Stimulated activated effector memory CD8-positive, alpha-beta T cell treated with anti-CD3 and anti-CD28 coated beads, Interleukin-12 subunit alpha, Interleukin-12 subunit beta, amount 100 ng/mL, for 72 hours (primary cell): ENCODE measurements around the gene ITPR3.

Experiments used
- ATAC-seq: fragments of 150-1000 bp; cut with Tn5 transposase; 2 replicates; pipeline ENCODE4 v1.10.0; 2021
- DNase-seq, 2 donors: peaks; one replicate each; pipeline ENCODE4 v3.0.0; 2021 to 2022; ENCODE audit warnings: low spot score in 2 of 2
- H3K27ac Mint-ChIP-seq: one replicate; pipeline ENCODE4 v1.8.0; 2022; ENCODE audit warnings: mild to moderate bottlenecking, mixed read lengths
- H3K36me3 Mint-ChIP-seq: one replicate; pipeline ENCODE4 v1.8.0; 2022; ENCODE audit warnings: mild to moderate bottlenecking, mixed read lengths
- H3K4me1 Mint-ChIP-seq: one replicate; pipeline ENCODE4 v1.8.0; 2022; ENCODE audit warnings: mixed read lengths
- H3K4me3 Mint-ChIP-seq: one replicate; pipeline ENCODE4 v1.8.0; 2022; ENCODE audit warnings: mild to moderate bottlenecking, mixed read lengths
- H3K9me3 Mint-ChIP-seq: one replicate; pipeline ENCODE4 v1.8.0; 2022; ENCODE audit warnings: mixed read lengths

The ITPR3 gene

DNA sequence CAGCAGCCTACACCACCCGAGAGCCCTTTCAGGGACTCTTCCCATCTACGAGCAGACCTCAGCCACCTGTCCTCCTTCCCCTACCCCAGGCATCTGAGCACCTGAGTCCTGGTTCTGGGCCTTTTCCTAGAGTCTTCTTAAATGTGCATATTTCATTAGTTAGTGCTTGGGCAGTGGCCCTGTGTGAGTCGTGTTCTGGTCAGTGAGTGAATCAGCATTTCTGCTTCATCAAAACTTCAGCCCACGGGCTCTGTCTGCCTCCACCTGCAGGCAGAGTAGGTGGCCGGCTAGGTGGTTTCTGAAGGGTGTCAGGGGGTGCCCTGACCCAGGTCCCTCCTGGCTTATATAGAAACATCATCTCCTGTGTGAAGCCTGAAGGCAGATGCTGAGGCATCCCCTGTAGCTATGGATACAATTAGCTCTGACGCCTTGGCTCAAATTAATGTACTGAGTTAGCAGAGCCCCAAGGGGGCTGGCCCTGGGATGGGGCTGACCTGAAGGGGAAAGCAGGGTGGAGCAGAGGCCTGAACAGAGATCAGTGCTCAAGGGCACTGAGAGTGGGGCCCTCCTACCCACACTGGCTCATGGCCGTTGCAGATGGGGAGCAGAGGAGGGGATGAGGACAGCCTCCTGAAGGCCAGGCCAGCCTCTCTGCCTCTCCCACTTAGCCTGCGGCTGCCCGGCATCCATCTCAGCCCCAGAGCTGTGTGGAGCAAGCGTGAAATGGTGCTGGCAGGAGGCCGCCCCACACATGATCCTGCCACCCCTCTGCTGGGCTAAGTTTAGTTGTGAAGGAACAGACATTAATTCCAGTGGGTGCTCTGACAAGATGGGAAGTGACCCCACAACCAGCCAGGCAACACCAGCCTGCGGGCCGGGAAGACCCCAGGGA lies 111.9 kb downstream of the ITPR3 start:
- H3K4me3 Mint-ChIP-seq = no peak overlapping the region
- no peaks in the 10 kb centered on the region for H3K4me1 Mint-ChIP-seq
- peak overlapping the region; percentile 33 for H3K27ac Mint-ChIP-seq
- H3K9me3 Mint-ChIP-seq = no peaks in the 10 kb centered on the region
- no peaks in the 10 kb centered on the region for H3K36me3 Mint-ChIP-seq
- DNase-seq = no peak
- ATAC-seq = no peak

- ATAC-seq (no peak), DNase-seq (no peak)
- H3K36me3 Mint-ChIP-seq = no peaks in the 10 kb centered on the region
- H3K4me1 Mint-ChIP-seq = no peaks in the 10 kb centered on the region
- no peaks in the 10 kb centered on the region for H3K9me3 Mint-ChIP-seq
- H3K4me3 Mint-ChIP-seq = no peak overlapping the region
- no peak overlapping the region for H3K27ac Mint-ChIP-seq
These were observed 112.5 kb downstream of the ITPR3 start for GRCh38 chr6:33733709-33734007.

- Mint-ChIP-seq H3K4me1 (no peaks in the 10 kb centered on the region), H3K9me3 (no peaks in the 10 kb centered on the region), H3K27ac (no peak overlapping the region), H3K4me3 (no peak overlapping the region), H3K36me3 (no peaks in the 10 kb centered on the region)
- ATAC-seq (no peak), DNase-seq (no peak)
These were observed 114.1 kb downstream of the ITPR3 start for GRCh38 chr6:33735216-33735615.

- no peaks in the 10 kb centered on the region for H3K9me3 Mint-ChIP-seq
- no peaks in the 10 kb centered on the region for H3K36me3 Mint-ChIP-seq
- ATAC-seq (no peak), DNase-seq (no peak)
- H3K4me3 Mint-ChIP-seq = no peak overlapping the region
- H3K4me1 Mint-ChIP-seq = no peaks in the 10 kb centered on the region
- peak overlapping the region; percentile 61 for H3K27ac Mint-ChIP-seq
These were observed 116.3 kb downstream of the ITPR3 start for GRCh38 chr6:33737267-33738026.

DNA sequence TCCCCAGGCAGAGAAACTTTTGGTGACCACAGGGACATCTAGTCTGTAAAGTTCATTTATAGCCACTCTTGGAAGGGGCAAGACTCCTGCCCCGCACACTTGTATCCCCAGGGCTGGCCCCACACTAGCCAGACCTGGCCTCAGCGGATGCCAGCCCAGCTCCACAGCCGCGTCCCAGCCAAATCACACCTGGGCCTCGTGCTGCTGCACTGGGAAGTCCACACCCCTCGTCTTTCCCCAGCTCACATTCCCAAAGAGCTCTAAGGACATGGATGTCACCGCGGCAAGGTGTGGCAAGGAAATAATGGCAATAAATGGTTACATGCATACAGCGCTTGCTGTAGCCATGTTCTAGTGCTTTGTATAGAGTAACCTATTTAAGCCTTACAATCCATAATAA lies 117.0 kb downstream of the ITPR3 start:
- DNase-seq (no peak), ATAC-seq (no peak)
- no peaks in the 10 kb centered on the region for H3K9me3 Mint-ChIP-seq
- H3K36me3 Mint-ChIP-seq = no peaks in the 10 kb centered on the region
- no peaks in the 10 kb centered on the region for H3K4me1 Mint-ChIP-seq
- H3K4me3 Mint-ChIP-seq = no peak overlapping the region
- H3K27ac Mint-ChIP-seq = peak overlapping the region; percentile 61

DNA sequence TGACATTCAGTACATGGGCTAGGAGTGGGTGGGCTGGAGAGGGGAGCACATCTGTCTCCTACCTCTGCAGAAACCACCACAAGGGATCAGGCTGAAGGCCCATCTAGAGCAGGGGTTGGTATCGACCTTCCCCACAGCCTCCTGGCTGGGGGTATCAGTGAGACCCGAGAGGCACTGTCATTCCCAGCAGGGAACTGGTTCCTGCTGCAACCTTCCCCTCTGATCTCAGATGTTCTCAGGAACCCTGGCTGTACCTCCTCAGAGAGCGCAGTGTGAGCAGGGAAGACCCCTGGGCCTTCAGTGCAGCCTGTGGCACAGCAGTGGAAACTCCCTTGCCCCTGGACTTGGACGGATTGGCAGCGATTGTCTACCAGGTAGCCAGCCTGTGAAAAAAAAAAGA lies 117.8 kb downstream of the ITPR3 start:
- H3K27ac Mint-ChIP-seq = no peak overlapping the region
- ATAC-seq = no peak
- H3K9me3 Mint-ChIP-seq = no peaks in the 10 kb centered on the region
- H3K4me1 Mint-ChIP-seq = no peaks in the 10 kb centered on the region
- DNase-seq = no peak
- H3K36me3 Mint-ChIP-seq = no peaks in the 10 kb centered on the region
- no peak overlapping the region for H3K4me3 Mint-ChIP-seq

DNA sequence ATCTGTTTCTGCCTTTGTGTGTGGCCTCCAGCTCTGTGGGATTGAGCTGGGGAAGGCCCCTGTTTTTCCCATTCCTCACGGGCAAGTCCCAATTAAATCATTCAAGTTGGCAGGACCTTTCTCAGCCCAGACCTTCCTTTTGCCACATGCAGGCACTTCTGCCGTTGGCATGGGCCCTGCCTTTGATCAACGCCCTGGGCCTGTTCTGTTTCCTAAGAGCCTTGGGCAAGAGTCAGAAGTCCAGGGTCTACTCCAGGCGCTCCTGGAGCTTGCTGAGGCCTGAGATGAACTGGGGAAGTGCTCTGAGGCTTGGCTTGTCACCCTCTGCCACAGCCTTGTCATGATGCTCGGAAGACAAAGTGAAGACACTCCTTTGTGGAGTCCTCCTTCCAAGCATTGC lies 118.4 kb downstream of the ITPR3 start:
- H3K4me3 Mint-ChIP-seq = no peak overlapping the region
- no peak for DNase-seq
- H3K9me3 Mint-ChIP-seq = no peaks in the 10 kb centered on the region
- no peak for ATAC-seq
- no peaks in the 10 kb centered on the region for H3K36me3 Mint-ChIP-seq
- peaks cover 6% of the 10 kb centered on the region for H3K4me1 Mint-ChIP-seq
- H3K27ac Mint-ChIP-seq = no peak overlapping the region

DNA sequence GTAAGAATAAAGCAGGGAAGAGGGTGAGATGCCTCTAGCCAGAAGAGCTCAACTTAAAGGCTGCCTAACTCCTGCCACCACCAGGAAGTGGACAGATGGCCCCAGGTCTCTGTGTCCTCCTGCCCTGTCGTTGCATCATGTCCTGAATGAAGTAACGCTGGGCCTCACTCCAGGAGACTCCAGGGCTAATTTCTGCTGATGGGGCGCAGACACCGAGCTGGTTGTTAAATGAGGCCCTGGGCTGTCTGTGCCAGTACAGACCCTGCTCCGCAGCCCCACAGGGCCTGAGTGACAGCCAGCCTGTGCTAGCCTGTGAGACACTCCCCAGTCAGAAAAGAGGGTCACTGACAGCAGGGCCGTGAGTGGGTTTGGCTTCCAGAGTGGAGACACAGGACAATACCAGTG lies 119.1 kb downstream of the ITPR3 start:
- Mint-ChIP-seq H3K4me3 (no peak overlapping the region), H3K36me3 (no peaks in the 10 kb centered on the region), H3K27ac (no peak overlapping the region), H3K9me3 (no peaks in the 10 kb centered on the region), H3K4me1 (peaks cover 6% of the 10 kb centered on the region)
- DNase-seq (no peak), ATAC-seq (no peak)

- no peak for DNase-seq
- H3K36me3 Mint-ChIP-seq = no peaks in the 10 kb centered on the region
- no peak overlapping the region for H3K4me3 Mint-ChIP-seq
- ATAC-seq = no peak
- H3K27ac Mint-ChIP-seq = no peak overlapping the region
- H3K9me3 Mint-ChIP-seq = no peaks in the 10 kb centered on the region
- peaks cover 6% of the 10 kb centered on the region for H3K4me1 Mint-ChIP-seq
These were observed 119.7 kb downstream of the ITPR3 start for GRCh38 chr6:33740794-33741193.

- DNase-seq = no peak
- no peak overlapping the region for H3K27ac Mint-ChIP-seq
- H3K4me1 Mint-ChIP-seq = peaks cover 6% of the 10 kb centered on the region
- H3K36me3 Mint-ChIP-seq = no peaks in the 10 kb centered on the region
- H3K9me3 Mint-ChIP-seq = no peaks in the 10 kb centered on the region
- ATAC-seq = no peak
- H3K4me3 Mint-ChIP-seq = no peak overlapping the region
These were observed 121.0 kb downstream of the ITPR3 start for GRCh38 chr6:33742092-33742491.

GRCh38 chr6:33742837-33743236 lies 121.7 kb downstream of the ITPR3 start:
- ATAC-seq (no peak), DNase-seq (no peak)
- H3K27ac Mint-ChIP-seq = peak overlapping the region; percentile 41
- no peaks in the 10 kb centered on the region for H3K36me3 Mint-ChIP-seq
- no peak overlapping the region for H3K4me3 Mint-ChIP-seq
- H3K9me3 Mint-ChIP-seq = no peaks in the 10 kb centered on the region
- peaks cover 6% of the 10 kb centered on the region for H3K4me1 Mint-ChIP-seq

DNA sequence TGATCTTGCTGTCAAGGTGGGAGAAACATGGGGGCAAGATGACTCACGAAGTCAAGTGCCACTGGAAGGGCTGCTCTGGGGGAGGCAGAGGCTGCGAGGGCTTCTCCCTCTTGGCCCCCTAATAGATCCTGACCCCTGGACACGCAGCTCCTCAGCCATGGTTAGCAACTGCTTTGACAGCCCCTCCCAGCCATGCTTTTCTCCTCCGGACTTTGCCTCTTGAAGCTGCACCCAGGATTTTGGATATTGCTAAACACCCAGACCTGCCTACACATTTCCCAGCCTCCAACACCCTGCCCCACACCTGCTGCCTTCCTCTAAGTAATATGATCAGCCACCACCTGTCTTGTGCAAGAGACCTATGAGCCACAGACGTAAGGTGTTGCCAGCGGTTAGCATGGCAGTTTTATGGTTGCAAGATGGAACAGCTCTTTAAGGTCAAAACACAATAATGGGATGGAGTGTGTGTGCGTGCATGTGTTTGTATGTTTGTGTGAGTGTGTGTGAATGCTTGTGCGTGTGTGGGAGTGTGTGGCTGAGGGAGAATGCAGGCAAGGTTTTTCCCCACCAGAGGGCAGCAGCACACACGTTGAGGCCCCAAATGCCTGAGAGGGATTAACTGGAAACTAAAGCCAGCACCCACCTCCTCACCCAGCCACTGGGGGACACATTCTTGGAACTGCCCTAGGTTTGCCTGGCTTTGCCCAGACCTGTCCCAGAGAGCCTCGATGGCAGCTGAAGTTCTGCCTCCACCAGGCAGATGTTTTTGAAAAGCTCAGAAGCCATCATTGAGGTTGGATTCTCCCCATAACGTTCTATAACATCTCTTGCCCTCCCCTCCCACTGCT lies 123.1 kb downstream of the ITPR3 start:
- no peak overlapping the region for H3K27ac Mint-ChIP-seq
- ATAC-seq = peak; percentile 69
- no peak overlapping the region for H3K4me3 Mint-ChIP-seq

DNA sequence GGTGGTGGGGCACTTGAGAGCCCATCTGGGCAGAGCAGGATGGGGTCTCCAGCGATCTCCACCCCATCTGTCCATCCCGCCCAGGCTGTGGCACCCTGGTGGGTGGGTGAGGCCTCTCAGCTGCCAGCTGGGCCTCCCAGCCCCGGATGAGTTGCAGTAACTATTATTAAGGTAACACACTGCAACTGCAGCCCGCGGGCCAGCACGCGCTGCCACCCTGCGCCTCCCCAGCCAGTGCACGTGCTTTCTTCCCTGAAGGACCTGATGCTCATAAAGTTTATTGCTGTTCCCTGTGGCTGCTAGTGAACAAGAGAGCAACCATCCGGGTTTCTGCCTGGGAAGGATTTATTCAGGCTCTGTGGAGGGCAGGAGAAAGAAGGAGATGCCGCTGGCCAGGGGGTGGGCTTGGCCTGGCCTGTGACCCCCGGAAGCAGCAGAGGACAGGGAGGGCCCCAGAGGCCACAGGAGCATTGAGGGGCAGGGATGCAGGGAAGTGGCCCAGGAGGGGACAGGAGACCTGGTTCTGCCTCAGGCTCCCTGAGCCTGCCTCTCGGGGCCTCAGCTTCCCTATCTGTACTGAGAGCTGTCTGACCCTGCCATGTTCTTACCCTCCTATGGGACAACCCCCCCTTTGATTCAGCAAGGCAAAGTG lies 123.9 kb downstream of the ITPR3 start:
- no peaks in the 10 kb centered on the region for H3K36me3 Mint-ChIP-seq
- DNase-seq = no peak
- ATAC-seq = no peak
- no peak overlapping the region for H3K4me3 Mint-ChIP-seq
- H3K9me3 Mint-ChIP-seq = no peaks in the 10 kb centered on the region
- H3K27ac Mint-ChIP-seq = no peak overlapping the region
- H3K4me1 Mint-ChIP-seq = peaks cover 6% of the 10 kb centered on the region

More for the DNA sequence above, 123.1 kb downstream of the ITPR3 start:
- peak; percentile 59 to 85 for DNase-seq
- H3K36me3 Mint-ChIP-seq = no peaks in the 10 kb centered on the region
- no peaks in the 10 kb centered on the region for H3K9me3 Mint-ChIP-seq
- H3K4me1 Mint-ChIP-seq = peaks cover 6% of the 10 kb centered on the region

- Mint-ChIP-seq H3K36me3 (no peaks in the 10 kb centered on the region), H3K27ac (no peak overlapping the region), H3K4me3 (no peak overlapping the region), H3K9me3 (no peaks in the 10 kb centered on the region), H3K4me1 (peaks cover 6% of the 10 kb centered on the region)
- ATAC-seq = no peak
- no peak for DNase-seq
These were observed 124.4 kb downstream of the ITPR3 start for GRCh38 chr6:33745548-33745947.
